ENCODE measurements around the gene IFT22.
"Not testable (repeated sequence)": the region's sequence is repeated elsewhere in the genome, so short reads cannot be mapped to it uniquely, and the experiment has no call there.

Gene IFT22

GRCh38 chr7:101363734-101364374 lies 42.2 kb upstream of the IFT22 start:
- TF ChIP-seq CTCF (IDR thresholded peaks at IDR 0.05; ENCODE audit: low read depth, low read length) (peak; percentile 91), MYC (IDR thresholded peaks at IDR 0.05; ENCODE audit: low read depth, low read length) (peak; percentile 59), POLR2A (IDR thresholded peaks at IDR 0.05; ENCODE audit: extremely low read depth, insufficient read length) (no peak)
- TF ChIP-seq, protein P1, sequence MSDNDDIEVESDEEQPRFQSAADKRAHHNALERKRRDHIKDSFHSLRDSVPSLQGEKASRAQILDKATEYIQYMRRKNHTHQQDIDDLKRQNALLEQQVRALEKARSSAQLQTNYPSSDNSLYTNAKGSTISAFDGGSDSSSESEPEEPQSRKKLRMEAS (IDR thresholded peaks at IDR 0.05; ENCODE audit: low read depth, low read length) = peak; percentile 56; the same call in 1 of the 2 replicates
- H3K4me3 ChIP-seq (ENCODE audit: low read depth, low read length) = no peak overlapping the region
- DNase-seq (ENCODE audit: low read depth) = peak; percentile 87

DNA sequence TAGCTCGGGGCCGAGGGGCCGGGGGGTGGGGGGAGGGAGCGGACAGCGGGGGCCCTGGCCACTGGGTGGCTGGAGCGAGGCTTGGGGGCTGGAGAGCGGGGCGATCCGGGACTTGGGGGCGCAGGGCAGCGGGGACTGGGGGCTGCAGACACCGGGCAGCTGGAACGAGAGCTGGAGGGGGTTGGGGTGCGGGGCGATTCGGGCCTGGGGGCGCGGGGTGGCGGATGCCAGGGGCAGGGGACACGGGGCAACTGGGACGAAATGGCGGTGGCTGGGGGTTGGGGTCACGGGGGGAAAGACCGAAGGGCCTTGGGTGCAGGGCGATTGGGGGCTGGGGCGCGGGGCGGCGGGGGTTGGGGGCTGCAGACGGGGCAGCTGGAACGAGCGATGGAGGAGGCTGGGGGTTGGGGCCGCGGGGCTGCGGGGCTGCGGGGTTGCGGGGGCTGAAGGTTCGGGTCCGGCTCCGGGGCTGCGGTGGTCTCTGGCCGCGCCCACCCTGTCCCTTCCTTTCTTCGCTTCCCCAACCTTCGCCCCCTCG lies 41.7 kb upstream of the IFT22 start:
- TF ChIP-seq MYC (IDR thresholded peaks at IDR 0.05; ENCODE audit: low read depth, low read length) = no peak
- TF ChIP-seq, protein P1 (IDR thresholded peaks at IDR 0.05; ENCODE audit: low read depth, low read length) = no peak
- no peak for TF ChIP-seq POLR2A (IDR thresholded peaks at IDR 0.05; ENCODE audit: extremely low read depth, insufficient read length)
- TF ChIP-seq CTCF (IDR thresholded peaks at IDR 0.05; ENCODE audit: low read depth, low read length) = no peak
- H3K4me3 ChIP-seq (ENCODE audit: low read depth, low read length) = no peak overlapping the region
- DNase-seq (ENCODE audit: low read depth) = no peak

DNA sequence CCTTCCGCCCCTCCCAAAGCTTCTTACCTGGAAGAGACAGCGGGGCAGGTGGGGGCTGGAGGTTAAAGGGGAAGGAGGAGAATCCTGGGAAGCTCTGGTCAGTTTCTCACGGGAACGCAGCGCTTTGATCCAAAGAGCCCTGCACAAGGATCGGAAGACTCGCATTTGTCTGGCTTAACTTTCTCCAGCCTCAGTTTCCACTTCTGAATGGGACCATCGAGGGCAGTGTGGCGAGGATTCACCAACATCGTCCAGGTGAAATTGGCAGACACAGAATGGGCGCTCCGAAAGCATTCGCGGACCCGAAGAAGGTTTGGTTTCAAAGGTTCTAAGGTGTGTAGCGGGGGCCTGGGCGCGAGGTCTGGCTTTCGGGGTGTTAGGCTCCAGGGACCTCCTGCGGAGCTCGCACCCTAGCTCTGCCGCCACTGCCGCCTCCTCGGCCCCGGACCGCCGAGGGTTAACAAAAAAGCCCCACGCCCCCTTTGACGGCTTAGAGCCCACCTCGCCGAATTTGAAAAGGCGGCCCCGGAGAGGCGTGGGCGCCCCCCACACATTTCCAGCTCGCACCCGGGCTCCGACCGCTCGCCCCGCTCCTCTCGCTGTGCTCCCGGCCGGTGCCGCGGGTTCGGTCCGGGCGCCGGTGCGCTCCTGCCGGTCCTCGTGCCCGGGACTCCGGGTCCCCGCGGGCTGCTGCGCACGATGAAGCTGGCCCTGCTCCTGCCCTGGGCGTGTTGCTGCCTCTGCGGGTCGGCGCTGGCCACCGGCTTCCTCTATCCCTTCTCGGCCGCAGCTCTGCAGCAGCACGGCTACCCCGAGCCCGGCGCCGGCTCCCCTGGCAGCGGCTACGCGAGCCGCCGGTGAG lies 41.0 kb upstream of the IFT22 start, which contains the start of gene COL26A1:
COL26A1 (plus strand) TSS at position 542 of the 862 bp plus-strand sequence; CDS start at position 700, 158 bp downstream.
- DNase-seq (ENCODE audit: low read depth) = no peak
- TF ChIP-seq, protein P1 (IDR thresholded peaks at IDR 0.05; ENCODE audit: low read depth, low read length) = no peak
- TF ChIP-seq POLR2A (IDR thresholded peaks at IDR 0.05; ENCODE audit: extremely low read depth, insufficient read length) = no peak
- no peak for TF ChIP-seq MYC (IDR thresholded peaks at IDR 0.05; ENCODE audit: low read depth, low read length)
- no peak for TF ChIP-seq CTCF (IDR thresholded peaks at IDR 0.05; ENCODE audit: low read depth, low read length)
- no peak within 1 kb of the TSS for H3K4me3 ChIP-seq (ENCODE audit: low read depth, low read length)

DNA sequence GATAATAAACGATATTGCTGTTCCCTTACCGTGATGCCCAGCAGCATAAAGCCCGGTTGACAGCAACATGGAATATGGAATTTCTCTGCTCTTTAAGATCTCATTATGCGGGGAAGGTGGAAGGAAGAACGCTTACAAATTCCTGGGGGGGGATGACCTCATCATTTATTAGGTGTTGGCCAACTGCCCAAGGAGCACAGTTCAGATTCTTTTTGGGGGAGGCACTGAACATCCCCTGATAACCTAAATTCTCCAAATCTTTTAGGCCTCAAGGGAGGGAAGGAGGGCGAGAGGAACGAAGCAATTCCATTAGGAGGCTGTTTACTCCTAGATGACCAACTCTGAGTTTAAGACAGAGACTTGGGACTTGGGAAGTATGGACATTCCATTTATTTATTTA lies 35.8 kb upstream of the IFT22 start:
- no peak for DNase-seq (ENCODE audit: low read depth)
- no peak overlapping the region for H3K4me3 ChIP-seq (ENCODE audit: low read depth, low read length)
- TF ChIP-seq POLR2A (IDR thresholded peaks at IDR 0.05; ENCODE audit: extremely low read depth, insufficient read length) (no peak), MYC (IDR thresholded peaks at IDR 0.05; ENCODE audit: low read depth, low read length) (no peak), CTCF (IDR thresholded peaks at IDR 0.05; ENCODE audit: low read depth, low read length) (no peak)
- TF ChIP-seq, protein P1 (IDR thresholded peaks at IDR 0.05; ENCODE audit: low read depth, low read length) = no peak

- no peak overlapping the region for H3K4me3 ChIP-seq (ENCODE audit: low read depth, low read length)
- DNase-seq (ENCODE audit: low read depth) = no peak
- TF ChIP-seq, protein P1 (IDR thresholded peaks at IDR 0.05; ENCODE audit: low read depth, low read length) = no peak
- TF ChIP-seq MYC (IDR thresholded peaks at IDR 0.05; ENCODE audit: low read depth, low read length) (no peak), CTCF (IDR thresholded peaks at IDR 0.05; ENCODE audit: low read depth, low read length) (no peak), POLR2A (IDR thresholded peaks at IDR 0.05; ENCODE audit: extremely low read depth, insufficient read length) (no peak)
Observed at GRCh38 chr7:101352920-101353308, 31.3 kb upstream of the IFT22 start.

DNA sequence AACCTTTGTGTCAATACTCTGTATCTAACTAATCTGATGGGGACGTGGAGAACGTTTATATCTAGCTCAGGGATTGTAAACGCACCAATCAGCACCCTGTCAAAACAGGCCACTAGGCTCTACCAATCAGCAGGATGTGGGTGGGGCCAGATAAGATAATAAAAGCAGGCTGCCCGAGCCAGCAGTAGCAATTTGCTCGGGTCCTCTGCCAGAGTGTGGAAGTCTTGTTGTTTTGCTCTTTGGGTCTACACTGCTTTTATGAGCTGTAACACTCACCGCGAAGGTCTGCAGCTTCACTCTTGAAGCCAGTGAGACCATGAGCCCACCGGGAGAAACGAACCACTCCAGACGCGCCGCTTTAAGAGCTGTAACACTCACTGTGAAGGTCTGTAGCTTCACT lies 27.7 kb upstream of the IFT22 start:
- not testable (repeated sequence) for H3K4me3 ChIP-seq (ENCODE audit: low read depth, low read length); DNase-seq (ENCODE audit: low read depth)

- H3K4me3 ChIP-seq (ENCODE audit: low read depth, low read length); DNase-seq (ENCODE audit: low read depth): not testable (repeated sequence)
Observed at GRCh38 chr7:101348456-101349067, 26.9 kb upstream of the IFT22 start.
